ENCODE measurements around the gene CAMTA1.
"Not testable (repeated sequence)": the region's sequence is repeated elsewhere in the genome, so short reads cannot be mapped to it uniquely, and the experiment has no call there.

The CAMTA1 gene

DNA sequence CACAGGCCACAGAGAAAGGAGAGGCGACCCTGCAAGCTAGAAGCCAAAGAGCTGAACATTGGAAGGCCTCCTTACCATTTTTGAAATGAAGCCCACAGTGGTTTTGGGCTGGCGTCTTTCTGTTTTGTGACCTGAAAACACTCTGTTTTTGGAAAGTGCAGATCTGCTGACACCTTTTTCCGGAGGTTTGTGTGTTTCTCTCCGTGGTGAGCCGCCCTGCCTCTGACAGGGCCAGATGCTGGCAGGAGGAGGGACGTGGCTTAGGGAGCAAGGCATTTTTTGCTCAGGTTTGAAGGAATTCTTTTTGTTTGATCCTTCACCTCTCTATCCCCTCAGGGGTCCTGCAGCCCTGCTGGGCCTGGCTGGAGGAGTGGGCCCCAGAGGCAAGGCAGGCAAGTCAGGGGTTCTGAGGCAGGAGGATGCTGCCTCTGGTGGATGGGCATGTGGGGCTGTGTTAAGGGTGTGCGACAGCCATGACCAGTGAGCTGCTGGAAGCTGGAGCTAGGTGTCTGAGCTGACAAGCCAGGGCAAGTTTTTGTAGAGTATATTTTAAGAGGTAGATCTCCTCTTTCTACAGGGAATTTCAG is 133.8 kb downstream of the CAMTA1 start:
- Histone ChIP-seq H4K20me1 (ENCODE audit: low read depth, low read length) (no peaks in the 10 kb centered on the region), H3K9me3 (ENCODE audit: insufficient read depth, low read length) (no peaks in the 10 kb centered on the region), H3K9me2 (replicated peaks; ENCODE audit: insufficient read depth, low read length) (no peaks in the 10 kb centered on the region), H3K4me3 (ENCODE audit: insufficient read depth, low read length, poor library complexity, severe bottlenecking) (no peak overlapping the region), H3K27me3 (ENCODE audit: low read length) (no peaks in the 10 kb centered on the region), H3F3A (ENCODE audit: insufficient read depth) (no peaks in the 10 kb centered on the region), H2AFZ (ENCODE audit: low read depth, low read length, severe bottlenecking) (no peak overlapping the region), H3K4me2 (ENCODE audit: low read depth, low read length, poor library complexity, severe bottlenecking) (no peak overlapping the region), H3K36me3 (ENCODE audit: low read length) (no peaks in the 10 kb centered on the region), H3K79me2 (ENCODE audit: insufficient read depth, low read length) (no peaks in the 10 kb centered on the region), H3K27ac (ENCODE audit: low read depth, low read length) (no peak overlapping the region), H3K9ac (ENCODE audit: low read length) (no peak overlapping the region)
- TF ChIP-seq, protein P1, sequence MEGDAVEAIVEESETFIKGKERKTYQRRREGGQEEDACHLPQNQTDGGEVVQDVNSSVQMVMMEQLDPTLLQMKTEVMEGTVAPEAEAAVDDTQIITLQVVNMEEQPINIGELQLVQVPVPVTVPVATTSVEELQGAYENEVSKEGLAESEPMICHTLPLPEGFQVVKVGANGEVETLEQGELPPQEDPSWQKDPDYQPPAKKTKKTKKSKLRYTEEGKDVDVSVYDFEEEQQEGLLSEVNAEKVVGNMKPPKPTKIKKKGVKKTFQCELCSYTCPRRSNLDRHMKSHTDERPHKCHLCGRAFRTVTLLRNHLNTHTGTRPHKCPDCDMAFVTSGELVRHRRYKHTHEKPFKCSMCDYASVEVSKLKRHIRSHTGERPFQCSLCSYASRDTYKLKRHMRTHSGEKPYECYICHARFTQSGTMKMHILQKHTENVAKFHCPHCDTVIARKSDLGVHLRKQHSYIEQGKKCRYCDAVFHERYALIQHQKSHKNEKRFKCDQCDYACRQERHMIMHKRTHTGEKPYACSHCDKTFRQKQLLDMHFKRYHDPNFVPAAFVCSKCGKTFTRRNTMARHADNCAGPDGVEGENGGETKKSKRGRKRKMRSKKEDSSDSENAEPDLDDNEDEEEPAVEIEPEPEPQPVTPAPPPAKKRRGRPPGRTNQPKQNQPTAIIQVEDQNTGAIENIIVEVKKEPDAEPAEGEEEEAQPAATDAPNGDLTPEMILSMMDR (IDR thresholded peaks at IDR 0.05; ENCODE audit: insufficient read depth, low read length, poor library complexity, severe bottlenecking) = no peak
- no peak for TF ChIP-seq EZH2phosphoT487 (conservative IDR thresholded peaks at IDR 0.05; ENCODE audit: low read length)

DNA sequence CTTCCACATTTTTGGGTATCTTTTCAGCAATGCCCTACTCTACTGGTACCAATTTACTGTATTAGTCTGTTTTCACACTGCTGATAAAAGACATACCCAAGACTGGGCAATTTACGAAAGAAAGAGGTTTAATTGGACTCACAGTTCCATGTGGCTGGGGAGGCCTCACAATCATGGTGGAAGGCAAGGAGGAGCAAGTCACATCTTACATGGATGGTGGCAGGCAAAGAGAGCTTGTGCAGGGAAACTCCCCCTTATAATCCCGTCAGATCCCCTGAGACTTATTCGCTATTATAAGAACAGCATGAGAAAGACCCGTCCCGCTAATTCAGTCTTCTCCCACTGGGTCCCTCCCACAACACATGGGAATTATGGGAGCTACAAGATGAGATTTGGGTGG is 136.3 kb downstream of the CAMTA1 start:
- H3K27ac ChIP-seq (ENCODE audit: low read depth, low read length); H3K36me3 ChIP-seq (ENCODE audit: low read length); H3K9me2 ChIP-seq (replicated peaks; ENCODE audit: insufficient read depth, low read length); H3K9ac ChIP-seq (ENCODE audit: low read length); H3K4me3 ChIP-seq (ENCODE audit: insufficient read depth, low read length, poor library complexity, severe bottlenecking); H4K20me1 ChIP-seq (ENCODE audit: low read depth, low read length); H3K79me2 ChIP-seq (ENCODE audit: insufficient read depth, low read length); H3K27me3 ChIP-seq (ENCODE audit: low read length); H2AFZ ChIP-seq (ENCODE audit: low read depth, low read length, severe bottlenecking); H3F3A ChIP-seq (ENCODE audit: insufficient read depth); H3K4me2 ChIP-seq (ENCODE audit: low read depth, low read length, poor library complexity, severe bottlenecking); H3K9me3 ChIP-seq (ENCODE audit: insufficient read depth, low read length): not testable (repeated sequence)

DNA sequence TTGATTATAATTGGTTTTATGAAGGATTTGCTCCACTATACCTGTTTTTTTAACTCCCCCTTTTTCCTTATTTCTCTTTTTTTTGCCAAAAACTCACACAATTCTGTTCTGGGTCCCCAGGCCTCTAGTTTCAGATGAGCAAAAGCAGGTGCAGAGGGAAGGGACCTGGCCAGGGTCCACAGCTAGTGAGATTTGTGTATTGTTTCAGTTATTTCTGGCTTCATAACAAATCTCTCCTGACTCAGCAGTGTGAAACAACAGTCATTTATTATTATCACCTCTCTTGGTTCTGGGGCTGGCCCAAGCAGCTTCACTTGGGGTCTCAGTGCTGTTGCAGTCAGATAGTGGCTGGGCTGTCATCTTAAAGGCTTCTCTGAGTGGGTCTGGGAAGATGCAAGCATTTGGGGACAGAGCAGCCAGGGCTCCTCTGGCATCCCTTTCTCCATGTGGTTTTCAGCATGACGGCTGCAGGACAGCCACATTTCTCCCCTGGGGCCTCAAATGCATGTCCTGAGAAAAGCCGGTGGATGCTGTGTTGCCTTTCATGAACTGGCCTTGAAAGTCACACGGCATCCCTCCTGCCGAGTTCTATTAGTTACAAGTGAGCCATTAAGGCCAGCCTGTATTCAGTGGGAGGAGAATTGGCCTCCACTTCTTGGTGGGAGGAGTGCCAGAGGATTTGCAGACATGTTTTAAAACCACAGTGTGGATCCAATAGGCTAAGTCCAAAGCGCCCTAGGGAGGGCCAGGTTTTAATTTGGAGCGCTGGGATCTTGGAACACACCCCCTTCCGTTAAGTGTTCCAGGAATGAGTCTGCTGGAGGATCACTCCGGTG is 137.1 kb downstream of the CAMTA1 start:
- Histone ChIP-seq H3K79me2 (ENCODE audit: insufficient read depth, low read length) (no peaks in the 10 kb centered on the region), H4K20me1 (ENCODE audit: low read depth, low read length) (no peaks in the 10 kb centered on the region), H3K27me3 (ENCODE audit: low read length) (no peaks in the 10 kb centered on the region), H3K36me3 (ENCODE audit: low read length) (no peaks in the 10 kb centered on the region), H2AFZ (ENCODE audit: low read depth, low read length, severe bottlenecking) (no peak overlapping the region), H3F3A (ENCODE audit: insufficient read depth) (no peaks in the 10 kb centered on the region), H3K9ac (ENCODE audit: low read length) (no peak overlapping the region), H3K4me3 (ENCODE audit: insufficient read depth, low read length, poor library complexity, severe bottlenecking) (no peak overlapping the region), H3K27ac (ENCODE audit: low read depth, low read length) (no peak overlapping the region), H3K9me3 (ENCODE audit: insufficient read depth, low read length) (no peaks in the 10 kb centered on the region), H3K9me2 (replicated peaks; ENCODE audit: insufficient read depth, low read length) (no peaks in the 10 kb centered on the region), H3K4me2 (ENCODE audit: low read depth, low read length, poor library complexity, severe bottlenecking) (no peak overlapping the region)
- TF ChIP-seq, protein P1 (IDR thresholded peaks at IDR 0.05; ENCODE audit: insufficient read depth, low read length, poor library complexity, severe bottlenecking) = no peak
- no peak for TF ChIP-seq EZH2phosphoT487 (conservative IDR thresholded peaks at IDR 0.05; ENCODE audit: low read length)

DNA sequence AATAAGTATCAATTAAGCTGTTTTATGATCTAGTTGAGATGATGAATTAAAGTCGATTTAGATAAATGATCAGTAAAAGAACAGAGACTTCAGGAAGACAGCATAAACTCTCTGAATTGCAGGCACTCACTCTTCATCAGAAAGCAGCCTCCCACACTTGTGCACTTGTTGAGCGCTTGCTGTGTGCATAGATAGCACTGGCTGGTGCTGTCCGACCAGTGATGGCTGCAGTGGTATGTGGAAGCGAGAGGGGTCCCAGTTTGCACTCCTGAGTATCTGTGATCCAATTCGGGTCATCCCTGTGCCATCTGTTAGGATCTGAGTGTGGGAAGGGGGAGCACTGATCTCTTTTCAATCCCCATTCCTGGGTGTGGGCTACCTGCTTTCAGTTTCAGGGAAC is 137.8 kb downstream of the CAMTA1 start:
- Histone ChIP-seq H3K9me3 (ENCODE audit: insufficient read depth, low read length) (no peaks in the 10 kb centered on the region), H3K9me2 (replicated peaks; ENCODE audit: insufficient read depth, low read length) (no peaks in the 10 kb centered on the region), H3K4me2 (ENCODE audit: low read depth, low read length, poor library complexity, severe bottlenecking) (no peak overlapping the region), H3K27ac (ENCODE audit: low read depth, low read length) (no peak overlapping the region), H3K27me3 (ENCODE audit: low read length) (no peaks in the 10 kb centered on the region), H3K36me3 (ENCODE audit: low read length) (no peaks in the 10 kb centered on the region), H3K4me3 (ENCODE audit: insufficient read depth, low read length, poor library complexity, severe bottlenecking) (no peak overlapping the region), H3F3A (ENCODE audit: insufficient read depth) (no peaks in the 10 kb centered on the region), H3K79me2 (ENCODE audit: insufficient read depth, low read length) (no peaks in the 10 kb centered on the region), H3K9ac (ENCODE audit: low read length) (no peak overlapping the region), H4K20me1 (ENCODE audit: low read depth, low read length) (no peaks in the 10 kb centered on the region), H2AFZ (ENCODE audit: low read depth, low read length, severe bottlenecking) (no peak overlapping the region)
- TF ChIP-seq, protein P1 (IDR thresholded peaks at IDR 0.05; ENCODE audit: insufficient read depth, low read length, poor library complexity, severe bottlenecking) = no peak
- TF ChIP-seq EZH2phosphoT487 (conservative IDR thresholded peaks at IDR 0.05; ENCODE audit: low read length) = no peak

Data from SU-DHL-6 (cell line).